Uterus (tissue), 4 donors: ENCODE measurements around the gene SNRPE. TPM values are rescaled to one million over a fixed set of nuclear protein-coding genes. Genes with fewer than 3 reads are reported as not detected.
"Not testable (repeated sequence)": the region's sequence is repeated elsewhere in the genome, so short reads cannot be mapped to it uniquely, and the experiment has no call there.

Experiments used
- DNase-seq, 2 donors: peaks; one replicate each; pipeline ENCODE4 v3.0.0-alpha.2; 2019 to 2020
- H3K27ac ChIP-seq, 2 donors: fragments of 200-600 bp; sonication (generic); 1 replicate in 1 of 2; 2 replicates in 1 of 2; pipeline ENCODE4 v1.5.1; 2016 to 2018
- H3K27me3 ChIP-seq, 2 donors: fragments of 200-600 bp; sonication (generic); one replicate each; pipeline ENCODE4 v1.5.1; 2018 to 2019; ENCODE audit warnings: control low read depth in 1 of 2
- H3K36me3 ChIP-seq, 2 donors: fragments of 200-600 bp; sonication (generic); one replicate each; pipeline ENCODE4 v1.5.1; 2019; ENCODE audit warnings: control low read depth in 1 of 2
- H3K4me1 ChIP-seq, 2 donors: fragments of 200-600 bp; sonication (generic); one replicate each; pipeline ENCODE4 v1.5.1; 2018 to 2019; ENCODE audit warnings: control low read depth in 1 of 2
- H3K4me3 ChIP-seq, 2 donors: fragments of 200-600 bp; sonication (generic); 1 replicate in 1 of 2; 2 replicates in 1 of 2; pipeline ENCODE4 v1.5.1; 2018 to 2019; ENCODE audit warnings: mild to moderate bottlenecking in 1 of 2
- H3K9me3 ChIP-seq, 2 donors: fragments of 200-600 bp; sonication (generic); one replicate each; pipeline ENCODE4 v1.5.1; 2019; ENCODE audit warnings: control low read depth in 1 of 2
- POLR2A ChIP-seq, 2 donors: fragments of 450-650 bp; IDR thresholded peaks; one replicate each; pipeline ENCODE4 v1.6.1; 2016; ENCODE audit warnings: antibody characterized with exemption in 2 of 2, mild to moderate bottlenecking in 1 of 2, moderate library complexity in 1 of 2
- intact Hi-C: fragments of 100-400 bp; cut with DNase I; formaldehyde crosslinking; loops from one replicate; pipeline ENCODE4 v1.15.1; 2023; ENCODE audit warnings: low total_unique reads
- total RNA-seq, 4 donors: library from RNA; depleted of rRNA in 3 of 4; stranded (reverse); fragments of >200 nt in 3 of 4; gene quantifications; one replicate each; pipeline versions ENCODE4 v1.1.0 to v1.2.4, GENCODE V29; 2014 to 2023
- TF ChIP-seq, protein P1 (sequence below), 4 experiments: fragments of 200-600 bp in 2 of 4; fragments of 450-650 bp in 2 of 4; sonication (generic) in 2 of 4; IDR thresholded peaks; one replicate each; pipeline ENCODE4 v1.5.1; 2016 to 2019; ENCODE audit warnings: antibody characterized with exemption in 4 of 4, mild to moderate bottlenecking in 2 of 4, moderate library complexity in 1 of 4
- donor health status: DM: yes; HTN: yes; CAD: no.

The SNRPE gene
- total RNA-seq, 4 donors from 2014 or later: 32.5 to 105 (median 103) TPM

GRCh38 chr1:203828002-203828401 is 33.4 kb upstream of the SNRPE start:
- Histone ChIP-seq H3K4me1 (no peaks in the 10 kb centered on the region), H3K36me3 (no peaks in the 10 kb centered on the region), H3K27me3 (no peaks in the 10 kb centered on the region), H3K9me3 (no peaks in the 10 kb centered on the region), H3K27ac (no peak overlapping the region), H3K4me3 (no peak overlapping the region)
- DNase-seq: no peak
- TF ChIP-seq POLR2A (IDR thresholded peaks at IDR 0.05): no peak
- TF ChIP-seq, protein P1, sequence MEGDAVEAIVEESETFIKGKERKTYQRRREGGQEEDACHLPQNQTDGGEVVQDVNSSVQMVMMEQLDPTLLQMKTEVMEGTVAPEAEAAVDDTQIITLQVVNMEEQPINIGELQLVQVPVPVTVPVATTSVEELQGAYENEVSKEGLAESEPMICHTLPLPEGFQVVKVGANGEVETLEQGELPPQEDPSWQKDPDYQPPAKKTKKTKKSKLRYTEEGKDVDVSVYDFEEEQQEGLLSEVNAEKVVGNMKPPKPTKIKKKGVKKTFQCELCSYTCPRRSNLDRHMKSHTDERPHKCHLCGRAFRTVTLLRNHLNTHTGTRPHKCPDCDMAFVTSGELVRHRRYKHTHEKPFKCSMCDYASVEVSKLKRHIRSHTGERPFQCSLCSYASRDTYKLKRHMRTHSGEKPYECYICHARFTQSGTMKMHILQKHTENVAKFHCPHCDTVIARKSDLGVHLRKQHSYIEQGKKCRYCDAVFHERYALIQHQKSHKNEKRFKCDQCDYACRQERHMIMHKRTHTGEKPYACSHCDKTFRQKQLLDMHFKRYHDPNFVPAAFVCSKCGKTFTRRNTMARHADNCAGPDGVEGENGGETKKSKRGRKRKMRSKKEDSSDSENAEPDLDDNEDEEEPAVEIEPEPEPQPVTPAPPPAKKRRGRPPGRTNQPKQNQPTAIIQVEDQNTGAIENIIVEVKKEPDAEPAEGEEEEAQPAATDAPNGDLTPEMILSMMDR (IDR thresholded peaks at IDR 0.05): no peak
- intact Hi-C loops: no loop called here

- no peaks in the 10 kb centered on the region for H3K36me3 ChIP-seq
- TF ChIP-seq POLR2A (IDR thresholded peaks at IDR 0.05): no peak
- TF ChIP-seq, protein P1 (IDR thresholded peaks at IDR 0.05): no peak
- no peaks in the 10 kb centered on the region for H3K4me1 ChIP-seq
- DNase-seq: no peak
- no peaks in the 10 kb centered on the region for H3K27me3 ChIP-seq
- H3K9me3 ChIP-seq: no peaks in the 10 kb centered on the region
- peak overlapping the region in 1 of 2 donors; percentile 52 for H3K27ac ChIP-seq
- intact Hi-C loops: no loop called here
- no peak overlapping the region for H3K4me3 ChIP-seq
These were observed 32.9 kb upstream of the SNRPE start for GRCh38 chr1:203828503-203828902.

GRCh38 chr1:203829247-203829646 is 32.2 kb upstream of the SNRPE start:
- H3K4me1 ChIP-seq, intact Hi-C loops, H3K4me3 ChIP-seq, H3K27me3 ChIP-seq, H3K36me3 ChIP-seq, DNase-seq, H3K9me3 ChIP-seq: not testable (repeated sequence)
- H3K27ac ChIP-seq: peak overlapping the region; percentile 46 to 52

GRCh38 chr1:203835476-203835875 is 25.9 kb upstream of the SNRPE start:
- Histone ChIP-seq H3K4me3 (no peak overlapping the region), H3K4me1 (peaks cover 0 to 3% of the 10 kb centered on the region in 2 donors), H3K9me3 (no peaks in the 10 kb centered on the region), H3K27ac (no peak overlapping the region), H3K27me3 (no peaks in the 10 kb centered on the region), H3K36me3 (no peaks in the 10 kb centered on the region)
- no peak for DNase-seq
- TF ChIP-seq, protein P1 (IDR thresholded peaks at IDR 0.05): no peak
- TF ChIP-seq POLR2A (IDR thresholded peaks at IDR 0.05): no peak
- intact Hi-C loops: no loop called here

- Histone ChIP-seq H3K4me3 (no peak overlapping the region), H3K27me3 (no peaks in the 10 kb centered on the region), H3K9me3 (no peaks in the 10 kb centered on the region), H3K27ac (peak overlapping the region in 1 of 2 donors; percentile 5), H3K4me1 (peaks cover 0 to 3% of the 10 kb centered on the region in 2 donors), H3K36me3 (no peaks in the 10 kb centered on the region)
- TF ChIP-seq, protein P1 (IDR thresholded peaks at IDR 0.05): no peak
- TF ChIP-seq POLR2A (IDR thresholded peaks at IDR 0.05): no peak
- no peak for DNase-seq
- intact Hi-C loops: no loop called here
These were observed 22.3 kb upstream of the SNRPE start for GRCh38 chr1:203839081-203839480.

GRCh38 chr1:203840208-203840808 is 21.1 kb upstream of the SNRPE start:
- Histone ChIP-seq H3K4me3 (no peak overlapping the region), H3K36me3 (peaks cover 0 to 3% of the 10 kb centered on the region in 2 donors), H3K4me1 (peaks cover 0 to 3% of the 10 kb centered on the region in 2 donors), H3K9me3 (no peaks in the 10 kb centered on the region), H3K27ac (no peak overlapping the region), H3K27me3 (no peaks in the 10 kb centered on the region)
- TF ChIP-seq, protein P1 (IDR thresholded peaks at IDR 0.05): no peak
- no peak for TF ChIP-seq POLR2A (IDR thresholded peaks at IDR 0.05)
- DNase-seq: no peak
- intact Hi-C loops: no loop called here
